Colonic mucosa (tissue), 4 donors: ENCODE measurements around the gene CRISPLD2. TPM values are rescaled to one million over a fixed set of nuclear protein-coding genes. Genes with fewer than 3 reads are reported as not detected.

Source experiments
- DNase-seq: peaks from one replicate; pipeline ENCODE4 v3.0.0-alpha.2; 2020
- H3K27ac ChIP-seq: fragments of 200-600 bp; one replicate; pipeline ENCODE4 v1.8.0; 2021
- H3K27me3 ChIP-seq: fragments of 200-600 bp; one replicate; pipeline ENCODE4 v1.8.0; 2021
- H3K36me3 ChIP-seq: fragments of 200-600 bp; one replicate; pipeline ENCODE4 v1.8.0; 2021
- H3K4me1 ChIP-seq: fragments of 200-600 bp; one replicate; pipeline ENCODE4 v1.8.0; 2021; ENCODE audit warnings: mild to moderate bottlenecking
- H3K4me3 ChIP-seq: fragments of 200-600 bp; one replicate; pipeline ENCODE4 v1.8.0; 2021
- H3K9ac ChIP-seq, 2 donors: one replicate each; pipeline ENCODE4 v1.7.0; 2013; ENCODE audit warnings: control low read depth in 2 of 2, low read depth in 2 of 2, low read length in 2 of 2
- H3K9me3 ChIP-seq: fragments of 200-600 bp; one replicate; pipeline ENCODE4 v1.8.0; 2021
- CTCF ChIP-seq: fragments of 200-600 bp; IDR thresholded peaks from one replicate; pipeline ENCODE4 v1.8.0; 2022; ENCODE audit warnings: antibody characterized with exemption, mild to moderate bottlenecking
- intact Hi-C: fragments of 100-400 bp; cut with DNase I; formaldehyde crosslinking; loops from one replicate; pipeline ENCODE4 v1.14.1; 2022
- total RNA-seq, 2 donors: library from RNA; stranded (reverse); fragmentation: NEBNext Ultra II Directional in 1 of 2; extraction: Animal tissue kit (Norgen Biotek cat#: 25700) in 1 of 2; gene quantifications; one replicate each; pipeline ENCODE4 v1.2.1, GENCODE V29; 2021
- donor health status: healthy.
- donor health status: DM: no; HTN: no; CAD: no.
- donor health status: DM: no; HTN: no; CAD: no.

The CRISPLD2 gene
- total RNA-seq, 2 donors from 2014 or later: 10.4 to 37.9 TPM

- no peaks in the 10 kb centered on the region for H3K27me3 ChIP-seq
- intact Hi-C loops: no loop called here
- no peak overlapping the region for H3K9ac ChIP-seq
- no peaks in the 10 kb centered on the region for H3K36me3 ChIP-seq
- TF ChIP-seq CTCF: no peak
- no peaks in the 10 kb centered on the region for H3K9me3 ChIP-seq
- H3K27ac ChIP-seq: no peak overlapping the region
- no peak for DNase-seq
- H3K4me1 ChIP-seq: no peaks in the 10 kb centered on the region
- no peak overlapping the region for H3K4me3 ChIP-seq
These were observed 12.0 kb upstream of the CRISPLD2 start for GRCh38 chr16:84807776-84808175.

GRCh38 chr16:84808826-84809225, 11.0 kb upstream of the CRISPLD2 start:
- no peak for DNase-seq
- Histone ChIP-seq H3K27me3 (no peaks in the 10 kb centered on the region), H3K36me3 (no peaks in the 10 kb centered on the region), H3K4me3 (no peak overlapping the region), H3K4me1 (no peaks in the 10 kb centered on the region), H3K9me3 (no peaks in the 10 kb centered on the region), H3K9ac (no peak overlapping the region), H3K27ac (no peak overlapping the region)
- intact Hi-C loops: no loop called here
- TF ChIP-seq CTCF: no peak

GRCh38 chr16:84810518-84811273, 9.1 kb upstream of the CRISPLD2 start:
- H3K27ac ChIP-seq: no peak overlapping the region
- no peaks in the 10 kb centered on the region for H3K27me3 ChIP-seq

GRCh38 chr16:84811529-84811928, 8.3 kb upstream of the CRISPLD2 start:
- no peak overlapping the region for H3K27ac ChIP-seq
- TF ChIP-seq CTCF: no peak
- H3K4me1 ChIP-seq: no peaks in the 10 kb centered on the region
- DNase-seq: no peak
- no peaks in the 10 kb centered on the region for H3K36me3 ChIP-seq
- H3K9ac ChIP-seq: no peak overlapping the region
- intact Hi-C loops: no loop called here
- no peaks in the 10 kb centered on the region for H3K9me3 ChIP-seq
- no peaks in the 10 kb centered on the region for H3K27me3 ChIP-seq
- no peak overlapping the region for H3K4me3 ChIP-seq

More at GRCh38 chr16:84810518-84811273, 9.1 kb upstream of the CRISPLD2 start:
- H3K4me3 ChIP-seq: no peak overlapping the region
- H3K36me3 ChIP-seq: no peaks in the 10 kb centered on the region
- H3K9ac ChIP-seq: no peak overlapping the region
- DNase-seq: no peak
- TF ChIP-seq CTCF: no peak
- H3K4me1 ChIP-seq: no peaks in the 10 kb centered on the region
- H3K9me3 ChIP-seq: no peaks in the 10 kb centered on the region
- intact Hi-C loops: no loop called here

- H3K36me3 ChIP-seq: no peaks in the 10 kb centered on the region
- no peak for TF ChIP-seq CTCF
- intact Hi-C loops: no loop called here
- DNase-seq: no peak
- H3K27ac ChIP-seq: no peak overlapping the region
- no peak overlapping the region for H3K4me3 ChIP-seq
- H3K4me1 ChIP-seq: no peaks in the 10 kb centered on the region
- H3K9me3 ChIP-seq: no peaks in the 10 kb centered on the region
- H3K9ac ChIP-seq: no peak overlapping the region
- H3K27me3 ChIP-seq: no peaks in the 10 kb centered on the region
These were observed 6.4 kb upstream of the CRISPLD2 start for GRCh38 chr16:84813141-84813934.
